ENCODE data around the gene HMGCR.

The HMGCR gene

DNA sequence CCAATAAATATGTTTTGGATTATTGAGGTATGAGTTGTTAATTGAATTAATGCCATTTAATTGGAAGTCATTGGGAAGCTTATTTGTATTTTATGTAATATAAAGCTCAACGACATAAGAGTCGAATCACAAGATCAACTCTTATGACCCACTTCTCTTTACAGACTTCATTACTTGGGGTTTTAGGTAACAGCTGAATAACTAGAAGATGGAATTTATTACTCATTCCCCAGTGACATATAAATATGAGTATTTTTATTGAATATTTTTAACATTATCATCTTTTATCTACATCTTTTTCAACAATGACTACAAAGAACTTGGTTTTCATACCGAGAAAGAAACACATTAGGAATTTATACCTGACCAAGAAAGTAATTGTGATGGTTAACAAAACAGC lies 21.1 kb downstream of the HMGCR start:
- DNase-seq (no peak), ATAC-seq (no peak)
- no peaks in the 10 kb centered on the region for H3K4me1 Mint-ChIP-seq
- no peaks in the 10 kb centered on the region for H3K9me3 Mint-ChIP-seq
- H3K27ac Mint-ChIP-seq: no peak overlapping the region
- no peak overlapping the region for H3K4me3 Mint-ChIP-seq
- no peaks in the 10 kb centered on the region for H3K27me3 Mint-ChIP-seq
- peaks cover 54% of the 10 kb centered on the region for H3K36me3 Mint-ChIP-seq (ENCODE audit: low read depth)

DNA sequence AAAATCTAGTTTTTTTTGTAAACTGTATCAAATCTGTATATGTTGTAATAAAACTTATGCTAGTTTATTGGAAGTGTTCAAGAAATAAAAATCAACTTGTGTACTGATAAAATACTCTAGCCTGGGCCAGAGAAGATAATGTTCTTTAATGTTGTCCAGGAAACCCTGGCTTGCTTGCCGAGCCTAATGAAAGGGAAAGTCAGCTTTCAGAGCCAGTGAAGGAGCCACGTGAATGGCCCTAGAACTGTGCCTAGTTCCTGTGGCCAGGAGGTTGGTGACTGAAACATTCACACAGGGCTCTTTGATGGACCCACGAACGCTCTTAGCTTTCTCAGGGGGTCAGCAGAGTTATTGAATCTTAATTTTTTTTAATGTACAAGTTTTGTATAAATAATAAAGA lies 24.3 kb downstream of the HMGCR start:
- no peaks in the 10 kb centered on the region for H3K9me3 Mint-ChIP-seq
- no peaks in the 10 kb centered on the region for H3K27me3 Mint-ChIP-seq
- no peak for ATAC-seq
- no peak overlapping the region for H3K4me3 Mint-ChIP-seq
- no peak for DNase-seq
- H3K4me1 Mint-ChIP-seq: no peaks in the 10 kb centered on the region
- no peak overlapping the region for H3K27ac Mint-ChIP-seq
- H3K36me3 Mint-ChIP-seq (ENCODE audit: low read depth): peaks cover 41% of the 10 kb centered on the region

DNA sequence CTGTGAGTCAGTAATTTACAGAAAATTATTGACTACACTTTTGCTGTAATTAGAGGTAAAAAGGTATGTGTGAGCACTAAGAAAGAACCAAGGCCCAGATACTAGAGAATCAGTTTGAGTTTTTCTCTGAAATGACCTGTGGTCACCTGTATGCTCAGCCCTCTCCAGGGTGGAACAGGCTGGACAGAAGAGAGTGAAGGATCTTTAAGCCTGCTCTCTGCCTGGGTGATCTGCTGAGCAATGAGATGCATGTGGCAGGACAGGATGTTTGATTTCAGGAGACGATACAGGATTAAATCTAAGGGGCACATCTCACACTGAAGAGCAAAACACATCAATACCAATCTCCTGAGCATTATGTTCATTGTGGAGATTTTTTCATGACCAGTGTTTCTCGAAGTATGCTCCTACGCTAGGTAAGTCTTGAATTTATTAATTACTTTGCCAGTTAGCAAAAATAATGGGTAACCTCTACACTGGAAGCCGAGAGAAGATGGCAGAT lies 25.5 kb downstream of the HMGCR start:
- no peak for DNase-seq
- no peak for ATAC-seq
- peaks cover 30% of the 10 kb centered on the region for H3K36me3 Mint-ChIP-seq (ENCODE audit: low read depth)
- H3K4me3 Mint-ChIP-seq: no peak overlapping the region
- no peaks in the 10 kb centered on the region for H3K27me3 Mint-ChIP-seq
- no peak overlapping the region for H3K27ac Mint-ChIP-seq
- peaks cover 5% of the 10 kb centered on the region for H3K4me1 Mint-ChIP-seq
- H3K9me3 Mint-ChIP-seq: no peaks in the 10 kb centered on the region

DNA sequence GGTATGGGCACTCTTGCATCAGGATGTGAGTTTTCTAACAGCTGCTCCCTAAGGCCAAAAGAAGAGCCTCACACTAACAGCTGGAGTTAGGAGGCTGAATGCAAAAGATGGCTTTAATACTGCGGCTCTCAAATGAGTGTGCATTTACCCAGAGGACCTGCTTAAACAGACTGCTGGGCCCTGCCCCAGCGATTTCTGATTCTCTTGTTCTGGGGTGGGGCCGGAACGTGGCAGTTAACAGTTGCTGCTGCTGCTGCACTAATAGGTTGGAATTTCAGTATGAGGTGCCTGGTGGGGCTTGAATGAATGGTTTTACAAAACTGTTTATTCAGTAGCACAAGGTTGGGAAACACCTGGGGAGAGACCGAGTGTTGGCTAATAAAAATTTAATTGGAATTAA lies 26.1 kb downstream of the HMGCR start:
- Mint-ChIP-seq H3K9me3 (no peaks in the 10 kb centered on the region), H3K4me3 (no peak overlapping the region), H3K27ac (no peak overlapping the region), H3K4me1 (peaks cover 5% of the 10 kb centered on the region), H3K36me3 (ENCODE audit: low read depth) (peaks cover 28% of the 10 kb centered on the region), H3K27me3 (no peaks in the 10 kb centered on the region)
- ATAC-seq (no peak), DNase-seq (no peak)

DNA sequence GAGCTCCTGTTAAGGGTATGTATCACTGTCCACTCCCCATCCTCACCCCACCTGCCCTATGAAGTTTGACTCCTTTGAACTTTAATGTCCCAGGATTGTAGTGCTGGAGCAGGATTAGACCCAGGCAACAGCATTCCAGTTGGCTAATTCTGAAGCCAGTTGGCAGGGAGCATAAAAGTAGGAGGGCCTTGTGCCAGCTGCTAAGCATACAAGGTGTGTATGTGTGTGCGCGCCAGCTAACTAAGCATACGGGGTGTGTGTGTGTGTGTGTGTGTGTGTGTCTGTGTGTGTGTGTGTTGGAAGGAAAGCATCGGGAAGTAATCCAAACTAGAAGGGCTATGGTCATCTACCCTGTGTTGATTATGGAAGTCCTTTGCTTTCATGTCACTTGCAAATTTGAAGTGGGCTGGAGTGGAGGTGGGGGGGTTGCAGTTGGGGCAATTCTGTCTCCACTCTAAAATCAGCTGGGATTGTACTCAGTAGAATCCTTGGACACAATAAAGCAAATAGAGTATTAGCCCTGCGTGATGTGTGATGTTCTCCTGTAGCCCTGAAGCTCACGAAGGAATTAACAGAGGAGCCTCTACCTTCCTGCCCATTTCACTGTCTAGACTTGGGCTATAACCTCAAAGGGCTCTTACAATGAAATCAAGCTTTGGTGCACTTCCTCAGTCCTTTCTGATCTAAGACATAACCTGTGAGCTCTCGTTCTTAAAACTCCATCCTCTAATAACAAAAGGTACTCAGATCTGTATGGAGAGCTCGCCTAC lies 26.9 kb downstream of the HMGCR start:
- Mint-ChIP-seq H3K36me3 (ENCODE audit: low read depth) (peaks cover 26% of the 10 kb centered on the region), H3K4me3 (no peak overlapping the region), H3K4me1 (peaks cover 5% of the 10 kb centered on the region), H3K27me3 (no peaks in the 10 kb centered on the region), H3K9me3 (no peaks in the 10 kb centered on the region), H3K27ac (no peak overlapping the region)
- DNase-seq (no peak), ATAC-seq (no peak)

DNA sequence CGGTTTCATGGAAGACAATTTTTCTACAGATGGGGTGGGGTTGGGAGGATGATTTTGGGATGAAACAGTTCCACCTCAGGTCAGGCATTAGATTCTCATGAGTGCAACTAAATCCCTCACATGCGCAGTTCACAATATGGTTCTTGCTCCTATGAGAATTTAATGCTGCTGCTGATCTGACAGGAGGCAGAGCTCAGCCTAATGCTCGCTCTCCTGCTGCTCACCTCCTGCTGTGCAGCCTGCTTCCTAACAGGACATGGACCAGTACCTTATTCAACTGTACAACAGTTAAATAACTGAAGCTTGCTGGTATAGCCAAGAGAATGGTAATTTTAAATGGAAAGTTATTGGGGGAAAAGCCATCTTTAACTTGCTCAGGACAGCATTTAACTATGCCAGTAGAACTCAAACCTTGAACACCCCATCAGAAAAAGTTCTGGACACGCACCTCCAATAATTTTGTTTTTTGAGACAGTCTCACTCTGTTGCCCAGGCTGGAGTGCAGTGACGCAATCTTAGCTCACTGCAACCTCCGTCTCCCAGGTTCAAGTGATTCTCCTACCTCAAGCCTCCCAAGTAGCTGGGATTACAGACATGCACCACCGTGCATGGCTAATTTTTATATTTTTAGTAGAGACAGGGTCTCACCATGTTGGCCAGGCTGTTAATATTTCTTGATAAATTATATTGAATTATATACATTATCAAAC lies 27.7 kb downstream of the HMGCR start:
- peaks cover 5% of the 10 kb centered on the region for H3K4me1 Mint-ChIP-seq
- no peaks in the 10 kb centered on the region for H3K9me3 Mint-ChIP-seq
- peaks cover 23% of the 10 kb centered on the region for H3K36me3 Mint-ChIP-seq (ENCODE audit: low read depth)
- H3K27me3 Mint-ChIP-seq: no peaks in the 10 kb centered on the region
- H3K4me3 Mint-ChIP-seq: no peak overlapping the region
- DNase-seq: no peak
- no peak for ATAC-seq
- no peak overlapping the region for H3K27ac Mint-ChIP-seq

DNA sequence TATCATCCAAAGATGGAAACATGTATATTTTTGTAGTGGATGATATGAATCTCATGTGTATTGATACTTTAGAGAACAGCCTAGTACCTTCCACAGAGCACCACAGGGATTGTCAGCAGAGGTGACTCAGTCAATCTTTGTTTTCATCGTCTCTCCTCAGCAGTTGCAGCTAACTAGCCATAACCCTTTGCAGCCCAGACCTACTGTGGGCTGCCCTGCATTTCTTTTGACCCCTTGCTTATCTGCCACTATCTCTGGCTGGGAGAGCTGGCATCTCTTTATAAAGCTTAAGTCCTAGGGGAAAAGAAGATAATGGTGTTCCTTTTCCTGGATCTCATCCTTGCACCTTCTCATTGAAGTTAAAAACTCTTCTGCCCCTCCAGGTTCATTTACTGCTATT lies 28.7 kb downstream of the HMGCR start:
- Mint-ChIP-seq H3K4me3 (no peak overlapping the region), H3K4me1 (peaks cover 5% of the 10 kb centered on the region)

DNA sequence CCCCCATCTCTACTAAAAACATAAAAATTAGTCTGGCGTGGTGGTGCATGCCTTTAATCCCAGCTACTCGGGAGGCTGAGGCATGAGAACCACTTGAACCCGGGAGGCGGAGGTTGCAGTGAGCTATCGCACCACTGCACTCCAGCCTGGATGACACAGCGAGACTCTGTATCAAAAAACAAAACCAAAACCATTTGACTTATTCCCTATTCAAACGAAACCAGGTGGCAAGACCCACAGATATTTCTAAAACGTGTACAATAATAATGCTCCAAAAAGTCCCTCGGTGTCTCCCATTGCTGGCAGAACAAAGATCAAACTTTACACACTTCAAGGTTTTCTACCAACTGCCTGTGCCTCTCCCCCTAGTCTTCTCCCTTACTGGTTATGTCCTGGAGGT lies 29.8 kb downstream of the HMGCR start:
- H3K27me3 Mint-ChIP-seq: no peaks in the 10 kb centered on the region
- peak overlapping the region; percentile 39 for H3K27ac Mint-ChIP-seq
- ATAC-seq (peak; percentile 17), DNase-seq (no peak)
- H3K36me3 Mint-ChIP-seq (ENCODE audit: low read depth): peaks cover 9% of the 10 kb centered on the region
- peaks cover 5% of the 10 kb centered on the region for H3K4me1 Mint-ChIP-seq
- H3K4me3 Mint-ChIP-seq: no peak overlapping the region
- H3K9me3 Mint-ChIP-seq: no peaks in the 10 kb centered on the region

More for the DNA sequence above, 28.7 kb downstream of the HMGCR start:
- ATAC-seq (no peak), DNase-seq (no peak)
- Mint-ChIP-seq H3K27me3 (no peaks in the 10 kb centered on the region), H3K27ac (no peak overlapping the region), H3K36me3 (ENCODE audit: low read depth) (peaks cover 12% of the 10 kb centered on the region), H3K9me3 (no peaks in the 10 kb centered on the region)

DNA sequence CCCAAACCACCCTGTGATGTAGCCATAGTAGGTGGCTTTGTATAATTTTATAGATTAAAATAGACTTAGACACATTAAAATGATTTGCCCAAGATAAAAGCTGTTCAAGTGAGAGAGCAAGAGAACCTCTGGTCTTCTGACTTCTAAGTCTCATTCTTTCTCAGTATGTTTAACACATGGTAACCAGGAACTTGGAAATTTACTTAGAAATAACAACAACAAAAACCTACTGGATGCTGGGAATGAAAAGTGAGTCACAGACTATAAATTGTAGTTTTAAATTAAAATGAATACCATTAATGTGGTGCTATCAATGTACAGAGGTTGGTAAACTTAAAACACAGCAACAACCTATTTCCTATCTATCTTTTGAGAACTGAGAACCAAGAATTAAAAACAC lies 30.4 kb downstream of the HMGCR start:
- no peaks in the 10 kb centered on the region for H3K27me3 Mint-ChIP-seq
- ATAC-seq: no peak
- peak overlapping the region; percentile 39 for H3K27ac Mint-ChIP-seq
- H3K4me3 Mint-ChIP-seq: no peak overlapping the region
- peaks cover 5% of the 10 kb centered on the region for H3K36me3 Mint-ChIP-seq (ENCODE audit: low read depth)
- no peaks in the 10 kb centered on the region for H3K9me3 Mint-ChIP-seq
- no peak for DNase-seq
- H3K4me1 Mint-ChIP-seq: peaks cover 5% of the 10 kb centered on the region

DNA sequence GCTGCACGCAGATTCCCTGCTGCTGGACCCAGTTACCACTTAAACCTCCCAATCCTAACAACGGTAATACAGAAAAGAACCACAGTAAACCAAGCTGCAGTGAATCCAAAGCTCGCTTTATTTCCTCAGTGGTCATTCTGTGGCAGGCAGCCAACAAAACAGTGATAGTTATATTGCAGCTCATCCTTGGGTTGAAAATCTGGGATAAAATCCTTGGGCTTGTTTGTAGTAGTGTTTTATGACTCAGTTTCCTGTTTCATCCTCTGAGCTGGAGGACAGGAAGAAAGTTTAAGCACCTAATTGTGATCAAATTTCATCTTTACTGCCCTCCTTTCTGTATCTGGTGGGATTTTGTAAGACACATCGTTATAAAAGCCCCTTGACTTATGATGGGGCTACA lies 31.4 kb downstream of the HMGCR start:
- H3K27ac Mint-ChIP-seq: no peak overlapping the region
- H3K4me1 Mint-ChIP-seq: peaks cover 5% of the 10 kb centered on the region
- no peaks in the 10 kb centered on the region for H3K27me3 Mint-ChIP-seq
- ATAC-seq (no peak), DNase-seq (no peak)
- peaks cover 3% of the 10 kb centered on the region for H3K36me3 Mint-ChIP-seq (ENCODE audit: low read depth)
- no peaks in the 10 kb centered on the region for H3K9me3 Mint-ChIP-seq
- H3K4me3 Mint-ChIP-seq: no peak overlapping the region

DNA sequence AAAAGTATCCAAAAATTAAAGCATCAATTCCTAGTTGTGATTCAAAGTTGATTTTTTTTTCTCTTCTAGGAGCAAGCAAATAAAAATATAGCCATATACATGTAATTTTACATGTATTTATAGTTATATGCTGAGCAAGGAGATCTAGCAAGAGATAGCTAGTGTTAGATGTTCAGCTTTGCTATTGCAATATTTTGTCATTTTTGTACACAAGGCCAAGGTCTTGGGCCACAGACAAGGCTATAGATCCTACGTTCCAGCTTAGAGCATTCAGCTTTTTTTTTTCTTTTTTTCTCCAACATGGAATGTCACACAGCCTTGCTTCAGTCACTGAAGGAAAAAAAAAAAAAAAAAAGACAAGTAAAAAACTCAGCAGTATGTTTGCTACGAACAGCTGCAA lies 36.8 kb downstream of the HMGCR start:
- DNase-seq (no peak), ATAC-seq (no peak)
- no peaks in the 10 kb centered on the region for H3K4me1 Mint-ChIP-seq
- no peaks in the 10 kb centered on the region for H3K9me3 Mint-ChIP-seq
- no peak overlapping the region for H3K4me3 Mint-ChIP-seq
- peaks cover 15% of the 10 kb centered on the region for H3K36me3 Mint-ChIP-seq (ENCODE audit: low read depth)
- H3K27me3 Mint-ChIP-seq: no peaks in the 10 kb centered on the region
- no peak overlapping the region for H3K27ac Mint-ChIP-seq

DNA sequence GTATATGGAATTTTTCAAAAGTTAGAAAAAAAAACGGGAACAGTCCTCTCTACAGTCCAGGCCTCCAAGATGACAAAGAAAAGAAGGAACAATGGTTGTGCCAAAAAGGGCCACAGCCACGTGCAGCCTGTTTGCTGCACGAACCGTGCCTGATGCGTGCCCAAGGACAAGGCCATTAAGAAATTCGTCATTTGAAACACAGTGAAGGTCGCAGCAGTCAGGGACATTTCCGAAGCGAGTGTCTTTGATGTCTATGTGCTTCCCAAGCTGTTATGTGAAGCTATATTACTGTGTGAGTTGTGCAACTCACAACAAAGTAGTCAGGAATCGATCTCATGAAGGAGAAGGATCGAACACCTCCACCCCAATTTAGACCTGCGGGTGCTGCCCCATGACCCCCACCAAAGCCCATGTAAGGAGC lies 37.4 kb downstream of the HMGCR start:
- DNase-seq (no peak), ATAC-seq (no peak)
- peaks cover 20% of the 10 kb centered on the region for H3K36me3 Mint-ChIP-seq (ENCODE audit: low read depth)
- H3K27me3 Mint-ChIP-seq: no peaks in the 10 kb centered on the region
- H3K4me3 Mint-ChIP-seq: no peak overlapping the region
- no peaks in the 10 kb centered on the region for H3K4me1 Mint-ChIP-seq
- no peak overlapping the region for H3K27ac Mint-ChIP-seq
- no peaks in the 10 kb centered on the region for H3K9me3 Mint-ChIP-seq

DNA sequence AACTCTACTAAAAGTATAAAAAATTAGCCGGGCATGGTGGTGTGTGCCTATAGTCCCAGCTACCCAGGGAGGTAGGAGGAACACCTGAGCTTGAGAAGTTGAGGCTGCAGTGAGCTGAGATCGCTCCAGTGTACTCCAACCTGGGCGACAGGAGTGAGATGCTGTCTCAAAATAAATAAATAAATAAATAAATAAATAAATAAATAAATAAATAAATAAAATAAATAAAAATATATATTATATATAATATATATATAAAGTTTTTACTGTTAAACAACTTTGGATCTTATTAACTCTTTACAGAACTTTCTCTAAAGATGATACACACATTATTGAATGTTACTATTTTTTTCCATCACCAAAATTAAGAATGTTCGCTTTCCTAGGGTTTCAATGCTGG lies 38.4 kb downstream of the HMGCR start:
- peaks cover 26% of the 10 kb centered on the region for H3K36me3 Mint-ChIP-seq (ENCODE audit: low read depth)

DNA sequence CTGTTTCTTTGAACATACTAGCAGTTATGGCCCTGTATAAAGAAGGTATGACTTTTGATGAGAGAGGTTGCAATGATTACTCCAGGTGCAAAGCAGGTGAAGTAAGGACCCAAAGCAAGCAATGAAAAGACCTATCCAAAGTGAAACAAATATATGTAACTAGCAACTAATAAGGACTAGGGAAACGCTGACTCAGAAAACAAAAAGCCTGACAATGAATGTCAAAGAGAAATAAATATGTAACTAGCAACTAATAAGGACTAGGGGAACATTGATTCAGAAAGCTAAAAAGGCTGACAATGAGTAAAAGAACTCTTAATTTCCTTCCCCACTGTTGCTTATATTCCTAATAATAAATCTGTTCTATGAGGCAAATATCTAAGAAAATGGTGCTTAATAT lies 43.1 kb downstream of the HMGCR start:
- Mint-ChIP-seq H3K27ac (no peak overlapping the region), H3K36me3 (ENCODE audit: low read depth) (peaks cover 36% of the 10 kb centered on the region), H3K27me3 (no peaks in the 10 kb centered on the region), H3K4me1 (no peaks in the 10 kb centered on the region), H3K4me3 (no peak overlapping the region), H3K9me3 (no peaks in the 10 kb centered on the region)
- ATAC-seq (no peak), DNase-seq (no peak)

More for the DNA sequence above, 38.4 kb downstream of the HMGCR start:
- no peaks in the 10 kb centered on the region for H3K27me3 Mint-ChIP-seq
- DNase-seq: no peak
- no peaks in the 10 kb centered on the region for H3K9me3 Mint-ChIP-seq
- no peak overlapping the region for H3K27ac Mint-ChIP-seq
- no peak for ATAC-seq
- no peak overlapping the region for H3K4me3 Mint-ChIP-seq
- no peaks in the 10 kb centered on the region for H3K4me1 Mint-ChIP-seq

DNA sequence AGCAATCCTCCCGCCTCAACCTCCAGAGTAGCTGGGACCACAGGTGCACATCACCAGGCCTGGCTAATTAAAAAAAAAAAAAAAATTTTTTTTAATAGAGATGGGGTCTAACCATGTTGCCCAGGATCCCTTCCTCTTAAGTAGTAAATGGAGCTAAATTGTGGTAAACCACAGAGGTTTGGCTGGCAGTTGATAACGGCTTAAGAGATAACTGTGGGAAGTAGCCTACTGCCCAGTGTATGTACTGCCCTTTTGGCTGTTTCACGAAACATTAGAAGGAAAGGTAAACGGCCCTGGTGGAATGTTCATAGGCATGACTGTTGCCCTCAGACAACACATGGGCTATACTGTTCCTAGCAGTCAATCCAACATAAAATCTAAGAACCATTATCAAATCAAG lies 44.4 kb downstream of the HMGCR start:
- Mint-ChIP-seq H3K4me1 (no peaks in the 10 kb centered on the region), H3K9me3 (no peaks in the 10 kb centered on the region), H3K36me3 (ENCODE audit: low read depth) (peaks cover 35% of the 10 kb centered on the region), H3K4me3 (no peak overlapping the region), H3K27ac (no peak overlapping the region), H3K27me3 (no peaks in the 10 kb centered on the region)
- DNase-seq: no peak
- ATAC-seq: no peak
